HepG2 (cell line): ENCODE data around the gene OLFM2. TPM values are rescaled to one million over a fixed set of nuclear protein-coding genes. Genes with fewer than 3 reads are reported as not detected.

Experiments used
- ARHGAP35 ChIP-seq: sonication (generic); formaldehyde crosslinking; IDR thresholded peaks from 2 replicates; pipeline ENCODE4 v1.9.0; 2022; ENCODE audit warnings: mild to moderate bottlenecking, inconsistent platforms, moderate library complexity, missing genetic modification reagents, borderline replicate concordance
- GABPB1 ChIP-seq: IDR thresholded peaks from 2 replicates; pipeline ENCODE4 v1.6.1; 2016; ENCODE audit warnings: mild to moderate bottlenecking, missing genetic modification reagents, moderate library complexity, missing compliant biosample characterization
- KLF13 ChIP-seq: sonication (generic); formaldehyde crosslinking; IDR thresholded peaks from 2 replicates; pipeline ENCODE4 v1.4.0; 2020; ENCODE audit warnings: mild to moderate bottlenecking, missing genetic modification reagents
- NFKB2 ChIP-seq: sonication (generic); formaldehyde crosslinking; IDR thresholded peaks from 2 replicates; pipeline ENCODE4 v1.4.0; 2020; ENCODE audit warnings: missing genetic modification reagents, borderline replicate concordance
- RELA ChIP-seq: sonication (generic); formaldehyde crosslinking; IDR thresholded peaks from 2 replicates; pipeline ENCODE4 v1.4.0; 2020; ENCODE audit warnings: missing genetic modification reagents
- SMAD9 ChIP-seq: sonication (generic); formaldehyde crosslinking; IDR thresholded peaks from 2 replicates; pipeline ENCODE4 v1.5.1; 2020; ENCODE audit warnings: mild to moderate bottlenecking, missing genetic modification reagents
- SOX13 ChIP-seq, 3 experiments: fragments of 450-650 bp in 1 of 3; sonication (generic) in 1 of 3; formaldehyde crosslinking in 1 of 3; IDR thresholded peaks in 2 of 3; conservative IDR thresholded peaks in 1 of 3; 2 replicates each; pipeline versions ENCODE4 v1.5.0 to v1.6.1; 2016 to 2020; ENCODE audit warnings: antibody characterized with exemption in 1 of 3, mild to moderate bottlenecking in 1 of 3, missing compliant biosample characterization in 1 of 3, missing genetic modification reagents in 1 of 3, moderate library complexity in 1 of 3
- ZFP90 ChIP-seq: sonication (generic); formaldehyde crosslinking; IDR thresholded peaks from 2 replicates; pipeline ENCODE4 v1.8.0; 2022; ENCODE audit warnings: missing genetic modification reagents, mild to moderate bottlenecking, inconsistent platforms, borderline replicate concordance
- ZIK1 ChIP-seq: sonication (generic); formaldehyde crosslinking; IDR thresholded peaks from 2 replicates; pipeline ENCODE4 v1.5.0; 2020; ENCODE audit warnings: mild to moderate bottlenecking, low read depth, missing genetic modification reagents, borderline replicate concordance
- ZNF121 ChIP-seq: sonication (generic); formaldehyde crosslinking; IDR thresholded peaks from 2 replicates; pipeline ENCODE4 v1.5.0; 2020; ENCODE audit warnings: mild to moderate bottlenecking, missing genetic modification reagents
- ZNF143 ChIP-seq: sonication (generic); formaldehyde crosslinking; IDR thresholded peaks from 2 replicates; pipeline ENCODE4 v1.4.0; 2020; ENCODE audit warnings: missing genetic modification reagents
- ZNF34 ChIP-seq: sonication (generic); formaldehyde crosslinking; IDR thresholded peaks from 2 replicates; pipeline ENCODE4 v1.4.0; 2020; ENCODE audit warnings: mild to moderate bottlenecking, missing genetic modification reagents, borderline replicate concordance
- ZNF567 ChIP-seq: sonication (generic); formaldehyde crosslinking; IDR thresholded peaks from 2 replicates; pipeline ENCODE4 v1.8.1; 2023; ENCODE audit warnings: mild to moderate bottlenecking, missing genetic modification reagents, borderline replicate concordance
- ZNF607 ChIP-seq: sonication (generic); formaldehyde crosslinking; IDR thresholded peaks from 2 replicates; pipeline ENCODE4 v1.5.1; 2020; ENCODE audit warnings: missing genetic modification reagents, mild to moderate bottlenecking, borderline replicate concordance
- ZNF713 ChIP-seq: sonication (generic); formaldehyde crosslinking; IDR thresholded peaks from 2 replicates; pipeline ENCODE4 v1.4.0; 2020; ENCODE audit warnings: mild to moderate bottlenecking, missing genetic modification reagents
- ZNF740 ChIP-seq: sonication (generic); formaldehyde crosslinking; IDR thresholded peaks from 2 replicates; pipeline ENCODE4 v1.4.0; 2020; ENCODE audit warnings: missing genetic modification reagents
- ZNF747 ChIP-seq: sonication (generic); formaldehyde crosslinking; IDR thresholded peaks from 2 replicates; pipeline ENCODE4 v1.8.1; 2023; ENCODE audit warnings: missing genetic modification reagents, mild to moderate bottlenecking, borderline replicate concordance
- polyA plus RNA-seq, 8 experiments: library from polyadenylated mRNA; depleted of rRNA in 3 of 8; stranded (reverse) in 7 of 8; unstranded in 1 of 8; fragments of >200 nt; fragmentation: Illumina TruSeq in 4 of 8; extraction: Trizol in 4 of 8; gene quantifications; 2 replicates each; pipeline versions ENCODE4 v1.2.1 to v1.2.3, GENCODE V29; 2011 to 2016; ENCODE audit warnings: low read depth in 4 of 8, missing spikeins in 1 of 8, mixed read lengths in 1 of 8; ENCODE audit not compliant: insufficient read depth in 1 of 8
- total RNA-seq, 5 experiments: library from RNA; depleted of rRNA; stranded (reverse); fragments of >200 nt; fragmentation: Illumina TruSeq; extraction: Trizol; gene quantifications; 2 replicates each; pipeline ENCODE4 v1.2.3, GENCODE V29; 2016; ENCODE audit warnings: low read depth in 1 of 5
- TF ChIP-seq, protein P1 (sequence below): sonication (generic); formaldehyde crosslinking; IDR thresholded peaks from 2 replicates; pipeline ENCODE4 v1.4.0; 2020; ENCODE audit warnings: mild to moderate bottlenecking, missing genetic modification reagents
- TF ChIP-seq, protein P2 (sequence below): sonication (generic); formaldehyde crosslinking; IDR thresholded peaks from 2 replicates; pipeline ENCODE4 v1.8.1; 2023; ENCODE audit warnings: missing genetic modification reagents, inconsistent platforms, borderline replicate concordance

Gene OLFM2
- total and polyA plus RNA-seq, 2 of the 13 experiments (the other 11 are each of a cell fraction or from before 2014, with no cell fraction given) = 0.20 to 0.51 TPM

DNA sequence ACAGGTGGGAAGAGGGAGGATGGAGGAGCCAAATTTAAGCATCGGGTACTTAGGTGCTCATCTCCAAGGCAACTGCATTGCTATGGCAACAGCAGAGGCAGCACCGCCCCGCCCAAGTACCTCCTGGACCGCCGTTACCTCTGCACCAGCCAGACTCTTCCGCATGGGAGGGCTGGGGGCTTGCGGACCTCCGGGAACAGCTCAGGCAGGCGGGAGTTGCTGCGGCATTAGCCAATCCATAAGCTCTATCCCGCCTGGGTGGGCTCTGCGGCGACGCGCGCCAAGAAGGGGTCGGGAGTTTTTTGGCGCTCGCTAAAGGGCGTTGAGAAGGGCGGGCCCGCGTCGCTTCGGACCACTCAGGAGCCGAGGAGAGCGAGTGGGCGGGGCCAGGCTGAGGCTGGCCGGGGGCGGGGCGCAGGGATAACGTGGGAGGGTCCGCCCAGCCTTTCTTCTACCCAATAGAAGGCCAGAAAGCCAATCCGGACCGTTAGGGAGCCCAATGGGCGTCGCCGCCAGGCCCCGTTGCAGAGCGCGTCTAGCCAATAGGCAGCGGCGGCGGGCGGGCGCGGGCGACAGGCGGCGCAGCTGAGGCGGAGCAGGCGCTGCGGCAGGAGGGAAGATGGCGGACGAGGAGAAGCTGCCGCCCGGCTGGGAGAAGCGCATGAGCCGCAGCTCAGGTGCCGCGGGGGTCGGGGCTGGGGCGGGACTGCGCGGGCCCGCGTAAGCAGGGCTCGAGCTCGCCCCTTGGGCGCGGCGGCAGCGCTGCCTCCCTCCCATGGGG lies 101.4 kb downstream of the OLFM2 start, which contains the start of gene PIN1 (continued):
- no peak for TF ChIP-seq ZNF747 (CRISPR knock-in tag)
- no peak for TF ChIP-seq ZFP90 (CRISPR knock-in tag)
- TF ChIP-seq NFKB2 (CRISPR knock-in tag) = no peak
- TF ChIP-seq, protein P1, sequence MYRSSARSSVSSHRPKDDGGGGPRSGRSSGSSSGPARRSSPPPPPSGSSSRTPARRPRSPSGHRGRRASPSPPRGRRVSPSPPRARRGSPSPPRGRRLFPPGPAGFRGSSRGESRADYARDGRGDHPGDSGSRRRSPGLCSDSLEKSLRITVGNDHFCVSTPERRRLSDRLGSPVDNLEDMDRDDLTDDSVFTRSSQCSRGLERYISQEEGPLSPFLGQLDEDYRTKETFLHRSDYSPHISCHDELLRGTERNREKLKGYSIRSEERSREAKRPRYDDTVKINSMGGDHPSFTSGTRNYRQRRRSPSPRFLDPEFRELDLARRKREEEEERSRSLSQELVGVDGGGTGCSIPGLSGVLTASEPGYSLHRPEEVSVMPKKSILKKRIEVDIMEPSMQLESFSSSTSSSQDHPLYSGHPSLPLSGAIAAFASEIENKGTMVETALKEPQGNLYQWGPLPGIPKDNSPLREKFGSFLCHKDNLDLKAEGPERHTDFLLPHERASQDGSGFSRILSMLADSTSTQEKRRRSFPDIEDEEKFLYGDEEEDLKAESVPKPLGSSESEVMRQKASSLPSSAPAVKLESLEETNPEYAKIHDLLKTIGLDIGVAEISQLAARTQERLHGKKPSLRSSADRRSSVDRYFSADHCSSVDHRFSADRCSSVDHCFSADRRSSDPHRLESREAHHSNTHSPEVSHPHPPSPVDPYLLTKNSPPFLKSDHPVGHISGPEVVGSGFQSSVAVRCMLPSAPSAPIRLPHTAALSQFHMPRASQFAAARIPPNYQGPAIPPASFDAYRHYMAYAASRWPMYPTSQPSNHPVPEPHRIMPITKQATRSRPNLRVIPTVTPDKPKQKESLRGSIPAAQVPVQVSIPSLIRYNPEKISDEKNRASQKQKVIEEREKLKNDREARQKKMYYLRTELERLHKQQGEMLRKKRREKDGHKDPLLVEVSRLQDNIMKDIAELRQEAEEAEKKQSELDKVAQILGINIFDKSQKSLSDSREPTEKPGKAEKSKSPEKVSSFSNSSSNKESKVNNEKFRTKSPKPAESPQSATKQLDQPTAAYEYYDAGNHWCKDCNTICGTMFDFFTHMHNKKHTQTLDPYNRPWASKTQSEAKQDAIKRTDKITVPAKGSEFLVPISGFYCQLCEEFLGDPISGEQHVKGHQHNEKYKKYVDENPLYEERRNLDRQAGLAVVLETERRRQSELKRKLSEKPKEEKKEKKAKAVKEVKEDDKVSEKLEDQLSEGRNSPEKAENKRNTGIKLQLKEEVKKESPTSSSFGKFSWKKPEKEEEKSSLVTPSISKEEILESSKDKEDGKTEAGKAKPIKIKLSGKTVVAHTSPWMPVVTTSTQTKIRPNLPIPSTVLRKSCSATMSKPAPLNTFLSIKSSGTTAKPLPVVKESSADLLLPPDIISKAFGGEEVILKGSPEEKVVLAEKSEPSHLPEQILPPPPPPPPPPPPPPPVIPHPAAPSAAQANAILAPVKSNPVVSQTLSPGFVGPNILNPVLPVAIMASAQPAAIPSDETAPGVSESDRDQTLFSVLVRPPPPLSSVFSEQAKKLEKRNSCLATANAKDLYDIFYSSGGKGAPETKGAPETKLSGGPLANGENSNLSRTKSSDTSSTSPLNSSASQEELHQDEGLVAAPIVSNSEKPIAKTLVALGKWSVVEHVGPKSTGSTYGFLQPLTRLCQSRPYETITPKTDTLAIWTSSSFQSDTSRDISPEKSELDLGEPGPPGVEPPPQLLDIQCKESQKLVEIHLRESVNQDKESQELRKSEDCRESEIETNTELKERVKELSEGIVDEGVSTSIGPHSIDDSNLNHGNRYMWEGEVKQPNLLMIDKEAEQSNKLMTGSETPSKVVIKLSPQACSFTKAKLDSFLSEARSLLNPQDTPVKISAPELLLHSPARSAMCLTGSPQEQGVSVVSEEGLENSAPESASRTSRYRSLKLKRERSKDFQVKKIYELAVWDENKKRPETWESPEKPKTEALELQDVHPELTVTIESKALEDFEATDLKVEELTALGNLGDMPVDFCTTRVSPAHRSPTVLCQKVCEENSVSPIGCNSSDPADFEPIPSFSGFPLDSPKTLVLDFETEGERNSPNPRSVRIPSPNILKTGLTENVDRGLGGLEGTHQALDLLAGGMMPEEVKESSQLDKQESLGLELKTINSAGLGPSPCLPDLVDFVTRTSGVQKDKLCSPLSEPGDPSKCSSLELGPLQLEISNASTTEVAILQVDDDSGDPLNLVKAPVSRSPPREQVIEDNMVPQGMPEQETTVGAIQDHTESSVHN = no peak
- no peak for TF ChIP-seq ZNF143
- no peak for TF ChIP-seq ZNF740 (CRISPR knock-in tag)
- TF ChIP-seq ZIK1 (CRISPR knock-in tag) = no peak
- TF ChIP-seq ZNF607 = no peak
- TF ChIP-seq KLF13 (CRISPR knock-in tag) = no peak
- TF ChIP-seq SOX13 (IDR thresholded peaks at IDR 0.05) = no peak
- TF ChIP-seq SOX13 (CRISPR knock-in tag; conservative IDR thresholded peaks at IDR 0.05 in 1 of 2, IDR thresholded peaks at IDR 0.05 in 1 of 2) = no peak
- TF ChIP-seq SMAD9 = no peak
- TF ChIP-seq ZNF121 (CRISPR knock-in tag) = peak; percentile 51; the same call in 1 of the 2 replicates
- TF ChIP-seq ARHGAP35 (CRISPR knock-in tag) = no peak
- TF ChIP-seq ZNF713 (CRISPR knock-in tag) = no peak
- no peak for TF ChIP-seq RELA (CRISPR knock-in tag)
- TF ChIP-seq ZNF34 = peak; percentile 83; the same call in 1 of the 2 replicates
- TF ChIP-seq ZNF567 (CRISPR knock-in tag) = no peak
- TF ChIP-seq, protein P2, sequence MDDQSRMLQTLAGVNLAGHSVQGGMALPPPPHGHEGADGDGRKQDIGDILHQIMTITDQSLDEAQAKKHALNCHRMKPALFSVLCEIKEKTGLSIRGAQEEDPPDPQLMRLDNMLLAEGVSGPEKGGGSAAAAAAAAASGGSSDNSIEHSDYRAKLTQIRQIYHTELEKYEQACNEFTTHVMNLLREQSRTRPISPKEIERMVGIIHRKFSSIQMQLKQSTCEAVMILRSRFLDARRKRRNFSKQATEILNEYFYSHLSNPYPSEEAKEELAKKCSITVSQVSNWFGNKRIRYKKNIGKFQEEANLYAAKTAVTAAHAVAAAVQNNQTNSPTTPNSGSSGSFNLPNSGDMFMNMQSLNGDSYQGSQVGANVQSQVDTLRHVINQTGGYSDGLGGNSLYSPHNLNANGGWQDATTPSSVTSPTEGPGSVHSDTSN (CRISPR knock-in tag) = no peak
- TF ChIP-seq GABPB1 = peak; percentile 83
